Fibroblast of mammary gland (primary cell): ENCODE data around the gene PRKG2.

Experiments used
- DNase-seq: peaks from one replicate; pipeline ENCODE4 v3.0.0-alpha.2; 2010; ENCODE audit warnings: low read depth
- H3K4me3 ChIP-seq: 2 replicates; pipeline ENCODE4 v1.5.1; 2011; ENCODE audit warnings: low read depth, mild to moderate bottlenecking, low read length, moderate library complexity; ENCODE audit not compliant: control insufficient read depth
- CTCF ChIP-seq: conservative IDR thresholded peaks from 2 replicates; pipeline ENCODE4 v1.5.1; 2011; ENCODE audit warnings: low read depth, low read length, inconsistent platforms; ENCODE audit not compliant: control insufficient read depth, insufficient read depth

The PRKG2 gene

DNA sequence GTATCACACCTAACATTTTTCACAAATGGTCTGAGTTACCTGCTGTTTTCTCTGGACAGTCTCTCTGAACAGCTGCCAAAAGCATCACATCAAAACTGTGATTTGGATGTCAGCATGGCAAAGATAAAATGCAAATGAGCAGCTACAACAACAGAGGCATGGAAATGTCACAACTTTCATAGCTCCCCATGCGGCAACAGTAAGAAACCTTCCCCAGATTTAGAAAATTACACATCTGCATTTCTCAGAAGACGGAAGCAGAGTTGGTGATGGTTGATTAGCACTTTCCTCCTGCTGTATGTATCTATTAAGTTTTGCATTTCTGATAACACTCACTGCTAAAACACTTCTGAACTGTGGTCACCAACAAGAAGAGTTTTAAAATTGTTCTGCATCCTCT is 9.7 kb downstream of the PRKG2 start:
- DNase-seq, result no peak
- TF ChIP-seq CTCF, result no peak
- H3K4me3 ChIP-seq, result no peak overlapping the region

GRCh38 chr4:81204571-81204970 is 10.5 kb downstream of the PRKG2 start:
- no peak overlapping the region for H3K4me3 ChIP-seq
- no peak for DNase-seq
- TF ChIP-seq CTCF, result no peak

GRCh38 chr4:81199831-81200230 is 15.2 kb downstream of the PRKG2 start:
- DNase-seq, result no peak
- no peak overlapping the region for H3K4me3 ChIP-seq
- no peak for TF ChIP-seq CTCF

- H3K4me3 ChIP-seq, result no peak overlapping the region
- no peak for TF ChIP-seq CTCF
- no peak for DNase-seq
Observed at GRCh38 chr4:81198609-81199008, 16.4 kb downstream of the PRKG2 start.

GRCh38 chr4:81197864-81198524 is 17.0 kb downstream of the PRKG2 start:
- no peak for DNase-seq
- TF ChIP-seq CTCF, result no peak
- H3K4me3 ChIP-seq, result no peak overlapping the region

- DNase-seq, result no peak
- TF ChIP-seq CTCF, result no peak
- no peak overlapping the region for H3K4me3 ChIP-seq
Observed at GRCh38 chr4:81196126-81196650, 18.8 kb downstream of the PRKG2 start.
